Activated CD4-positive, alpha-beta T cell treated with anti-CD3 and anti-CD28 coated beads, Interleukin-2, amount 50 U/mL, for 16 hours (primary cell): Measurements from ENCODE around the gene PCP2.

Experiments
- DNase-seq: peaks from one replicate; pipeline ENCODE4 v3.0.0-alpha.2; 2020

PCP2 gene

DNA sequence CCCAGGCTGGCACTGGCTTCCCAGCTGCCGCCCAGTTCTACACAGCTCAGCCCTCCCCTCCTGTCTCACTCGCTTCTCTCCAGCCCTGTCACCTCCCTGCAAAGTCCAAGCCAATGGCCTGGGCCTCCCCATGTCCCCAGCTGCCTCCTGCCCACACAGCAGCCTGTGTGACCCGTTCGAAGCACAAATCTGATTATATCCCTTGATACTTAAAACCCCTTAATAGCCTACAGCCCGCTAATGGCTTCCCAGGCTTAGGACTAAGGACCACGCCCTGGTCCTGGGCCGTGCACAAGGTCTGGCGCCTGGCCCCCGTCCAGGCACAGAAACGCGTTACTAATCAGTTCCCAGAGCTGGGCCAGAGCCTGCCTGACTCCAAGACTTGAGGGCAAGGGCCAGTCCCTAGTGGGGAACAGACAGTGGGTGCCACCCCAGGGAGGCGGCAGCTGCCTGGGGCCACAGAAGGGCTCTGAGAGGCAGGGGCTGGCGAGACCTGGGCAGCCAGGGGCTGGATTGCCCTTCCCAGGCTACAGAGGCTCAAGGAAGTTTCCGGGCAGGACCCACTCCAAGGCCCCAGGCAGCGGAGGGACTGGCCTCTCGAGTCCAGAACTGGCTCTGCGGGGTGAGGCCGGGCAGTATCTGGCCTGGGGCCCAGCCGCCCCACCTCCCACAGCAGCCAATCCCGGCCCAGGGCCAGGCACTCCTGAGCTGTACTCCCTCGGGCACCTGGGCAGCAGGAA is 14.6 kb downstream of the PCP2 start:
- DNase-seq = no peak

GRCh38 chr19:7618348-7618747 is 15.2 kb downstream of the PCP2 start:
- no peak for DNase-seq

DNA sequence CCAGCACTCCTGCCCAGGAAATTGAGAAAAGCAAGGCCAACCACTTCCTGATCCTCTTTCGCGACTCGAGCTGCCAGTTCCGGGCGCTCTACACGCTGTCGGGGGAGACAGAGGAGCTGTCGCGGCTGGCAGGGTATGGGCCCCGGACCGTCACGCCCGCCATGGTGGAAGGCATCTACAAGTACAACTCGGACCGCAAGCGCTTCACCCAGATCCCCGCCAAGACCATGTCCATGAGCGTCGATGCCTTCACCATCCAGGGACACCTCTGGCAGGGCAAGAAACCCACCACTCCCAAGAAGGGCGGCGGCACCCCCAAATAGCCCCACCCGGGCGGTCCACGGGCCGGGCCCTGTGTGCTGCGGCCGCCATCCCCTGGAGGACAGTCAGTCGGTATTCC is 15.8 kb downstream of the PCP2 start:
- DNase-seq = no peak

GRCh38 chr19:7617172-7617571 is 16.3 kb downstream of the PCP2 start:
- DNase-seq = no peak

- no peak for DNase-seq
These were observed 18.4 kb downstream of the PCP2 start for GRCh38 chr19:7614859-7615741.

DNA sequence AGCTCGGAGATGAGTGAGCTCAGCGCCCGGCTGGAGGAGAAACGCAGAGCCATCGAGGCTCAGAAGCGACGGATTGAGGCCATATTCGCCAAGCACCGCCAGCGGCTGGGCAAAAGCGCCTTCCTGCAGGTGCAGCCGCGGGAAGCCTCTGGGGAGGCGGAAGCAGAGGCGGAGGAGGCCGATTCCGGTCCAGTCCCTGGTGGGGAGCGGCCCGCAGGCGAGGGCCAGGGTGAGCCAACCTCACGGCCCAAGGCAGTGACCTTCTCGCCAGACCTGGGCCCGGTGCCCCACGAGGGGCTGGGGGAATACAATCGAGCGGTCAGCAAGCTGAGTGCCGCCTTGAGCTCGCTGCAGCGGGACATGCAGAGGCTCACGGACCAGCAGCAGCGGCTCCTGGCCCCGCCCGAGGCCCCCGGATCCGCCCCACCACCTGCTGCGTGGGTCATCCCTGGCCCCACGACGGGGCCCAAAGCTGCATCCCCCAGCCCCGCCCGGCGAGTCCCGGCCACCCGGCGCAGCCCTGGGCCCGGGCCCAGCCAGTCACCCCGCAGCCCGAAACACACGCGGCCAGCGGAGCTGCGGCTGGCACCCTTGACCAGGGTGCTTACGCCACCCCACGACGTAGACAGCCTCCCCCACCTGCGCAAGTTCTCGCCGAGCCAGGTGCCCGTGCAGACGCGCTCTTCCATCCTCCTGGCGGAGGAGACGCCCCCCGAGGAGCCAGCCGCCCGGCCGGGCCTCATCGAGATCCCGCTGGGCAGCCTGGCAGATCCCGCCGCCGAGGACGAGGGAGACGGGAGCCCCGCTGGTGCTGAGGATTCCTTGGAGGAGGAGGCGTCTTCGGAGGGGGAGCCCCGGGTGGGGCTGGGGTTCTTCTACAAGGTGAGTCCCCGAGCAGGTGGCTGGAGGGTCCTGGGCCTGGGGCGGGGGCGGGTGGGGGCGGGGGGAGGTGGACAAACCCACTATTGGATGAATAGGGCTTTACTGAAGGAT is 20.9 kb downstream of the PCP2 start:
- no peak for DNase-seq

DNA sequence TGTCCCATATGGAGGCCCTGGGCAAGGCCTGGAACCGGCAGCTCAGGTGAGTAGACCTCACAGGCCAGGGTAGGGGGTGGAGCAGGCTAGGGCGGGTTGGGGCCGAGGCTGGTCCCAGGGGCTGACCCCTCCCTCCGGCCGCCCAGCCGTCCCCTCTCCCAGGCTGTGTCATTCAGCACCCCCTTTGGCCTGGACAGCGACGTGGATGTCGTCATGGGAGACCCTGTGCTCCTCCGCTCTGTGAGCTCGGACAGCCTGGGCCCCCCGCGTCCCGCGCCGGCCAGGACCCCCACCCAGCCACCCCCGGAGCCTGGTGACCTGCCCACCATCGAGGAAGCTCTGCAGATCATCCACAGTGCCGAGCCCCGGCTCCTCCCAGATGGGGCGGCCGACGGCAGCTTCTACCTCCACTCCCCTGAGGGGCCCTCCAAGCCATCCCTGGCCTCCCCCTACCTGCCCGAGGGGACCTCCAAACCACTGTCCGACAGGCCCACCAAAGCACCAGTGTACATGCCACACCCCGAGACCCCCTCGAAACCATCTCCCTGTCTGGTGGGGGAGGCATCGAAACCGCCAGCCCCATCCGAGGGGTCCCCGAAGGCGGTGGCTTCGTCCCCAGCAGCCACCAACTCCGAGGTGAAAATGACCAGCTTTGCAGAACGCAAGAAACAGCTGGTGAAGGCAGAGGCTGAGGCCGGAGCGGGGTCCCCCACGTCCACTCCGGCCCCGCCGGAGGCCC is 21.8 kb downstream of the PCP2 start:
- no peak for DNase-seq

- no peak for DNase-seq
These were observed 22.9 kb downstream of the PCP2 start for GRCh38 chr19:7610491-7611240.

DNA sequence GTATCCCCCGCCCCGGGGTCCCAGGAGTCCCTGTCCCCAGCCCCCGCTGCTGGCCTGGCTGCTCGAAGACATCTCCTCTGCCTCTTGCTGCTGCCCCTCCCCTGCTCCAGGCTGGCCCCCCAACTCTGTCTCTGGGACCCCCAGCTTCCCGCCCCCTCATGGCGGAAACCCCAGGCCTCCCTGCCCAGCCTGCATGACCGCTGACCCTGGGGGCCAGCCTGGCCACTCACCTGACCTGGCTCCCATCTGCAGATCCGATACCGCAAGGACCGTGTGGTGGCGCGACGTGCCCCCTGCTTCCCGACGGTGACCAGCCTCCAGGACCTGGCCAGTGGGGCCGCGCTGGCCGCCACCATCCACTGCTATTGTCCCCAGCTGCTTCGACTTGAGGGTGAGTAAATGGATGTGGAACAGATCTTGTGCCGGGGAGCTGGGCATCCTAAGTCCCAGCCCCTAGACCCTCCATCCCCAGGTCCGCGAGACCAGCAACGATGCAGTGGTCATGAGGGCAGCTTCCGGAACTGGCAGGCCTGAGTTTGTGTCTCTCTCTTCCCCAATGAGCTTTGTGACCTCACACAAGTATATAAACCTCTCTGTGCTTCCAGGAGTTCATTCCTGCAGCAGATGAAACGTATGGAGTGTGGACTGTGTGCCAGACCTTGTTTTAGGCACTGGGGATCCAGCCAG is 25.5 kb downstream of the PCP2 start:
- no peak for DNase-seq

- DNase-seq = no peak
These were observed 26.2 kb downstream of the PCP2 start for GRCh38 chr19:7607212-7607873.

GRCh38 chr19:7606289-7606688 is 27.2 kb downstream of the PCP2 start:
- no peak for DNase-seq

- DNase-seq = peak; percentile 42
These were observed 27.9 kb downstream of the PCP2 start for GRCh38 chr19:7605490-7606222.

DNA sequence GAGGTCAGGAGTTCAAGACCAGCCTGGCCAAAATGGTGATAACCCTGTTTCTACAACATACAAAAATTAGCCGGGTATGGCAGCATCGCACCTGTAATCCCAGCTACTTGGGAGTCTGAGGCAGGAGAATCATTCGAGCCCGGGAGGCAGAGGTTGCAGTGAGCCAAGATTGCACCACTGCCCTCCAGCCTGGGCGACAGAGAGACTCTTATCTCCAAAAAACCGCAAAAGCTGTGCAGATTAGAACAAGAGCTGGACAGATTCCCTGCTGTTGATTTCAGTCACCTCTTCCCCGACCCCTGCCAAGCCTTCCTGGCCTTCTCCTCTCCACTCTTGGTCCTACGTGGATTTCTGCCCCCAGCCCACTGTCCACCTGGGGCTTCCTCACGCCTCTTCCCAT is 29.6 kb downstream of the PCP2 start:
- DNase-seq = no peak

DNA sequence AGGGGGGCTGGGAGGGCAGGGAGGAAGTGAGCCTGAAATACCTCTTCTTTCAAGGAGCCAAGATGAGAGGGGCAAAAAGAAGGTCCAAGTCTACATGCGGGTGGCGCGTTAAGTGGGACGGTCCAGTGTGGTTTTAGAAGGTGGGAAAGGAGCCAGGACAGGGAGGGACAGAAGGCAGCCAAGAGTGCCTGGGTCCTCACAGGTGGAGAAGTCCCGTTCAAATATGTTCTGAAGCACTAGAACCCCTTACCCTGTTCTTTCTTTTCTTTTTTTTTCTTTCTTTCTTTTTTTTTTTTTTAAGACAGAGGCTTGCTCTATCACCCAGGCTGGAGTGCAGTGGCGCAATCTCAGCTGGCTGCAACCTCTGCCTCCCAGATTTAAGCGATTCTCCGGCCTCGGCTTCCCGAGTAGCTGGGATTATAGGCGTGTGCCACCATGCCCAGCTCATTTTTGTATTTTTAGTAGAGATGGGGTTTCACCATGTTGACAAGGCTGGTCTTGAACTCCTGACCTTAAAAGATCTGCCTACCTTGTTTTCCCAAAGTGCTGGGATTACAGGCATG is 30.5 kb downstream of the PCP2 start:
- DNase-seq = no peak

DNA sequence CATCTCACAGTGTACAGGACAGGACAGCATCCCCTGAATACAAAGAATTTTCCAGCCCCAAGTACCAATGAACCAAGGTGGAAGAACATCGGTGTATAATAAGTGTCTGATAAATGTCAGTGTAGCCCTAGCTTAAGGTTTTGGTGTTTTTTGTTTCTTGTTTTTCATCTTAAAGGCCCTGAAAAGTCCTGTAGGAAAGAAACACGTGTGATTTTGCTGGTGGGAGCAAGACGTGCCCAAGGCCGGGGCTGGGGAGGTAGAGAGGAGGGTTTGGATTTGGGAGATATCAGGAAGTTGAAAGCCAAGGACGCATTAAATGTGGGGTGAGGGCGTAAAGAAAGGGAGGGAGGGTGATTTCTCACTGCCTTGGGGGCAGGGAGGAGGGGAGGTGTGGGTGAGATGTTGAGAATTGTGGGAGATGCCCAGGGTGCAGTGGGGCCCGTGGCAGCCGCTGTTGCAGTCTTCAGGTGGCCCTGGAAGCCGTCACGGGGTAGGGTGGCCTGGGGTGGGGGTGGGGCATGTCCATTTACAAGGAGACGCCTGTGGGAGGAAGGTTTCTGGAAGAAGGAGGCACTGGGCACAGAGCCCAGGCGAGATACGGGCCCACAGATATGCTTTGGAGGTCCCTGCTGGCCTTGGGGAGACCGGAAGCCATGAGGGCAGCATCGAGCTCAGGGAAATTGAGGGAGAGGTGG is 31.1 kb downstream of the PCP2 start:
- no peak for DNase-seq

GRCh38 chr19:7600721-7601120 is 32.8 kb downstream of the PCP2 start:
- DNase-seq = no peak

GRCh38 chr19:7598180-7598579 is 35.3 kb downstream of the PCP2 start:
- no peak for DNase-seq

GRCh38 chr19:7597689-7598088 is 35.8 kb downstream of the PCP2 start:
- DNase-seq = no peak
